K562 (cell line): ENCODE data around the gene LRRC26. TPM values are rescaled to one million over a fixed set of nuclear protein-coding genes. Genes with fewer than 3 reads are reported as not detected.

Source experiments
- ADNP ChIP-seq: fragments of 200-800 bp; sonication (Bioruptor generic); IDR thresholded peaks from 2 replicates; pipeline ENCODE4 v1.6.1; 2016; ENCODE audit warnings: missing genetic modification characterization, missing compliant biosample characterization
- EP300 ChIP-seq: IDR thresholded peaks from 2 replicates; pipeline ENCODE4 v1.6.1; 2012; ENCODE audit warnings: low read length, improper control_type of control experiment
- ETV5 ChIP-seq: sonication (generic); formaldehyde crosslinking; IDR thresholded peaks from 2 replicates; pipeline ENCODE4 v1.4.0; 2020; ENCODE audit warnings: low read depth, mild to moderate bottlenecking, missing genetic modification reagents
- KAT8 ChIP-seq: fragments of 450-650 bp; IDR thresholded peaks from 2 replicates; pipeline ENCODE4 v1.6.1; 2016; ENCODE audit warnings: low read depth, mild to moderate bottlenecking
- MCM5 ChIP-seq: fragments of 450-650 bp; IDR thresholded peaks from 2 replicates; pipeline ENCODE4 v1.6.1; 2016; ENCODE audit warnings: low read depth
- MED1 ChIP-seq: sonication (generic); formaldehyde crosslinking; IDR thresholded peaks from 2 replicates; pipeline ENCODE4 v1.8.1; 2023; ENCODE audit warnings: missing genetic modification reagents, borderline replicate concordance
- MEF2D ChIP-seq: conservative IDR thresholded peaks from 2 replicates; pipeline ENCODE4 v1.6.1; 2016; ENCODE audit warnings: low read depth, missing genetic modification characterization, missing compliant biosample characterization
- MYBL2 ChIP-seq, 2 experiments: fragments of 450-650 bp in 1 of 2; sonication (generic) in 1 of 2; formaldehyde crosslinking in 1 of 2; IDR thresholded peaks; 2 replicates each; pipeline versions ENCODE4 v1.6.1 to v1.8.1; 2017 to 2022; ENCODE audit warnings: borderline replicate concordance in 1 of 2, inconsistent platforms in 1 of 2, low read depth in 1 of 2, mild to moderate bottlenecking in 1 of 2, missing genetic modification reagents in 1 of 2, moderate library complexity in 1 of 2
- NCOA2 ChIP-seq, 2 experiments: fragments of 450-650 bp; IDR thresholded peaks; 2 replicates each; pipeline ENCODE4 v1.6.1; 2018; ENCODE audit warnings: mild to moderate bottlenecking in 2 of 2, moderate library complexity in 1 of 2; ENCODE audit not compliant: partially characterized antibody in 2 of 2
- POLR2H ChIP-seq: IDR thresholded peaks from 2 replicates; pipeline ENCODE4 v1.6.1; 2016; ENCODE audit warnings: missing genetic modification characterization, low read depth, mild to moderate bottlenecking, control low read depth, missing compliant biosample characterization, moderate library complexity
- TCFL5 ChIP-seq: fragments of 250-450 bp; sonication (Bioruptor Pico); conservative IDR thresholded peaks from 2 replicates; pipeline ENCODE4 v1.6.1; 2021; ENCODE audit warnings: mild to moderate bottlenecking, moderate library complexity, matching md5 sums
- ZFP1 ChIP-seq: fragments of 450-650 bp; formaldehyde crosslinking; IDR thresholded peaks from 2 replicates; pipeline ENCODE4 v1.4.0; 2020; ENCODE audit warnings: mild to moderate bottlenecking, mixed read lengths
- polyA plus RNA-seq, 8 experiments: library from polyadenylated mRNA; depleted of rRNA in 4 of 8; stranded (reverse) in 5 of 8; unstranded in 3 of 8; fragments of >200 nt; fragmentation: Nextera tagmentation in 2 of 8; fragmentation: Illumina TruSeq in 1 of 8; extraction: Ambion mirVana in 2 of 8; extraction: Trizol in 1 of 8; gene quantifications; 2 replicates each; pipeline versions ENCODE4 v1.2.1 to v1.2.3, GENCODE V29; 2011 to 2014; ENCODE audit warnings: inconsistent platforms in 1 of 8, missing spikeins in 1 of 8
- total RNA-seq, 7 experiments: library from RNA; depleted of rRNA in 6 of 7; stranded (reverse); fragments of >200 nt in 6 of 7; fragmentation: Illumina TruSeq in 2 of 7; extraction: Trizol in 2 of 7; gene quantifications; 2 replicates each; pipeline versions ENCODE4 v1.2.1 to v1.2.3, GENCODE V29; 2011 to 2021; ENCODE audit warnings: low replicate concordance in 1 of 7
- TF ChIP-seq, protein P1 (sequence below), 2 experiments: fragments of 450-650 bp; IDR thresholded peaks; 2 replicates each; pipeline ENCODE4 v1.6.1; 2018; ENCODE audit warnings: mild to moderate bottlenecking in 2 of 2, low read depth in 1 of 2; ENCODE audit not compliant: partially characterized antibody in 2 of 2
- TF ChIP-seq, protein P2 (sequence below): sonication (generic); IDR thresholded peaks from 2 replicates; pipeline ENCODE4 v1.6.1; 2016
- TF ChIP-seq, protein P3 (sequence below): IDR thresholded peaks from 2 replicates; pipeline ENCODE4 v1.6.1; 2016; ENCODE audit warnings: missing genetic modification characterization, missing compliant biosample characterization
- TF ChIP-seq, protein P4 (sequence below): fragments of 250-450 bp; sonication (Bioruptor Pico); IDR thresholded peaks from 2 replicates; pipeline ENCODE4 v1.4.0; 2020; ENCODE audit warnings: borderline replicate concordance

LRRC26 gene
- total and polyA plus RNA-seq, 9 of the 15 experiments (the other 6 are each of a cell fraction or from before 2014, with no cell fraction given), result not detected

DNA sequence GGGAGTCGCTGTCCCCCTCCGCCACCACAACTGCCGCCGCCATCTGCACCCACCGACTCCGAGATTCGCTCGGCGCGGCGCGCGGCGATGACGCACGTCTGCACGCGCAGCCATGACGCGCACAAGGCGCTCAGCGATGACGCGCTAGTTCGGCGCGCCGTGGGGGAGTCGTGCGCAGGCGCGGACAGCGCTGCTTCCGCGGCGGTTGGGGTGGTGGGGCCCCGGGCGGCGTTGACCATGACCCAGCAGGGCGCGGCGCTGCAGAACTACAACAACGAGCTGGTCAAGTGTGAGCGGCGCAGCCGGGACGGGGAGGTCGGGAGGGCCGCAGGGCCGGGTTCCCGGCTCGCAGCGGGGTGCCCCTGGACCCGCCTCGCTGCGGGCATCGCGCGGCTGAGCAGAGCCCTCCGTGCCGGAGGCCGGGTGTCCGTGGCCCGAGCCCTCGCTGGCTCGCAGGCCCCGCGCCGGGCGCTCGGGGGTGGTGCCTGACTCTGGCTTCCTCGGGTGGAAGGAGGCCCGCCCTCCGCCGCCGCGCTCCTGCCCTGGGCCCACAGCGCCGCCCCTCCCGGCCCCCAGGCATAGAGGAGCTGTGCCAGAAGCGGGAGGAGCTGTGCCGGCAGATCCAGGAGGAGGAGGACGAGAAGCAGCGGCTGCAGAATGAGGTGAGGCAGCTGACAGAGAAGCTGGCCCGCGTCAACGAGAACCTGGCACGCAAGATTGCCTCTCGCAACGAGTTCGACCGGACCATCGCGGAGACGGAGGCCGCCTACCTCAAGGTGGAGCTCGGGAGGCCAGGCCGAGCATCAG lies 18.8 kb upstream of the LRRC26 start, which contains the start of the genes ANAPC2 and SSNA1 (continued):
- TF ChIP-seq, protein P1, sequence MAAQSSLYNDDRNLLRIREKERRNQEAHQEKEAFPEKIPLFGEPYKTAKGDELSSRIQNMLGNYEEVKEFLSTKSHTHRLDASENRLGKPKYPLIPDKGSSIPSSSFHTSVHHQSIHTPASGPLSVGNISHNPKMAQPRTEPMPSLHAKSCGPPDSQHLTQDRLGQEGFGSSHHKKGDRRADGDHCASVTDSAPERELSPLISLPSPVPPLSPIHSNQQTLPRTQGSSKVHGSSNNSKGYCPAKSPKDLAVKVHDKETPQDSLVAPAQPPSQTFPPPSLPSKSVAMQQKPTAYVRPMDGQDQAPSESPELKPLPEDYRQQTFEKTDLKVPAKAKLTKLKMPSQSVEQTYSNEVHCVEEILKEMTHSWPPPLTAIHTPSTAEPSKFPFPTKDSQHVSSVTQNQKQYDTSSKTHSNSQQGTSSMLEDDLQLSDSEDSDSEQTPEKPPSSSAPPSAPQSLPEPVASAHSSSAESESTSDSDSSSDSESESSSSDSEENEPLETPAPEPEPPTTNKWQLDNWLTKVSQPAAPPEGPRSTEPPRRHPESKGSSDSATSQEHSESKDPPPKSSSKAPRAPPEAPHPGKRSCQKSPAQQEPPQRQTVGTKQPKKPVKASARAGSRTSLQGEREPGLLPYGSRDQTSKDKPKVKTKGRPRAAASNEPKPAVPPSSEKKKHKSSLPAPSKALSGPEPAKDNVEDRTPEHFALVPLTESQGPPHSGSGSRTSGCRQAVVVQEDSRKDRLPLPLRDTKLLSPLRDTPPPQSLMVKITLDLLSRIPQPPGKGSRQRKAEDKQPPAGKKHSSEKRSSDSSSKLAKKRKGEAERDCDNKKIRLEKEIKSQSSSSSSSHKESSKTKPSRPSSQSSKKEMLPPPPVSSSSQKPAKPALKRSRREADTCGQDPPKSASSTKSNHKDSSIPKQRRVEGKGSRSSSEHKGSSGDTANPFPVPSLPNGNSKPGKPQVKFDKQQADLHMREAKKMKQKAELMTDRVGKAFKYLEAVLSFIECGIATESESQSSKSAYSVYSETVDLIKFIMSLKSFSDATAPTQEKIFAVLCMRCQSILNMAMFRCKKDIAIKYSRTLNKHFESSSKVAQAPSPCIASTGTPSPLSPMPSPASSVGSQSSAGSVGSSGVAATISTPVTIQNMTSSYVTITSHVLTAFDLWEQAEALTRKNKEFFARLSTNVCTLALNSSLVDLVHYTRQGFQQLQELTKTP (IDR thresholded peaks at IDR 0.05; ENCODE audit: low read depth in 1 of 2, partially characterized antibody in 2 of 2), result no peak
- TF ChIP-seq MCM5 (no peak), ETV5 (CRISPR knock-in tag) (0 out of 2 replicates have a peak, but pooled peaks have one; percentile 21), MEF2D (tag) (no peak), EP300 (peak; percentile 52), KAT8 (no peak), POLR2H (peak; percentile 63), ZFP1 (no peak), MED1 (no peak), TCFL5 (no peak), NCOA2 (IDR thresholded peaks at IDR 0.05; ENCODE audit: partially characterized antibody in 2 of 2) (no peak), MYBL2 (IDR thresholded peaks at IDR 0.05; ENCODE audit: low read depth) (no peak), MYBL2 (CRISPR knock-in tag; IDR thresholded peaks at IDR 0.05; ENCODE audit: borderline replicate concordance) (no peak), ADNP (tag) (no peak)
- TF ChIP-seq, protein P2, sequence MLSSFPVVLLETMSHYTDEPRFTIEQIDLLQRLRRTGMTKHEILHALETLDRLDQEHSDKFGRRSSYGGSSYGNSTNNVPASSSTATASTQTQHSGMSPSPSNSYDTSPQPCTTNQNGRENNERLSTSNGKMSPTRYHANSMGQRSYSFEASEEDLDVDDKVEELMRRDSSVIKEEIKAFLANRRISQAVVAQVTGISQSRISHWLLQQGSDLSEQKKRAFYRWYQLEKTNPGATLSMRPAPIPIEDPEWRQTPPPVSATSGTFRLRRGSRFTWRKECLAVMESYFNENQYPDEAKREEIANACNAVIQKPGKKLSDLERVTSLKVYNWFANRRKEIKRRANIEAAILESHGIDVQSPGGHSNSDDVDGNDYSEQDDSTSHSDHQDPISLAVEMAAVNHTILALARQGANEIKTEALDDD, result no peak
- TF ChIP-seq, protein P3, sequence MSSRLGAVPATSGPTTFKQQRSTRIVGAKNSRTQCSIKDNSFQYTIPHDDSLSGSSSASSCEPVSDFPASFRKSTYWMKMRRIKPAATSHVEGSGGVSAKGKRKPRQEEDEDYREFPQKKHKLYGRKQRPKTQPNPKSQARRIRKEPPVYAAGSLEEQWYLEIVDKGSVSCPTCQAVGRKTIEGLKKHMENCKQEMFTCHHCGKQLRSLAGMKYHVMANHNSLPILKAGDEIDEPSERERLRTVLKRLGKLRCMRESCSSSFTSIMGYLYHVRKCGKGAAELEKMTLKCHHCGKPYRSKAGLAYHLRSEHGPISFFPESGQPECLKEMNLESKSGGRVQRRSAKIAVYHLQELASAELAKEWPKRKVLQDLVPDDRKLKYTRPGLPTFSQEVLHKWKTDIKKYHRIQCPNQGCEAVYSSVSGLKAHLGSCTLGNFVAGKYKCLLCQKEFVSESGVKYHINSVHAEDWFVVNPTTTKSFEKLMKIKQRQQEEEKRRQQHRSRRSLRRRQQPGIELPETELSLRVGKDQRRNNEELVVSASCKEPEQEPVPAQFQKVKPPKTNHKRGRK, result no peak
- TF ChIP-seq, protein P4, sequence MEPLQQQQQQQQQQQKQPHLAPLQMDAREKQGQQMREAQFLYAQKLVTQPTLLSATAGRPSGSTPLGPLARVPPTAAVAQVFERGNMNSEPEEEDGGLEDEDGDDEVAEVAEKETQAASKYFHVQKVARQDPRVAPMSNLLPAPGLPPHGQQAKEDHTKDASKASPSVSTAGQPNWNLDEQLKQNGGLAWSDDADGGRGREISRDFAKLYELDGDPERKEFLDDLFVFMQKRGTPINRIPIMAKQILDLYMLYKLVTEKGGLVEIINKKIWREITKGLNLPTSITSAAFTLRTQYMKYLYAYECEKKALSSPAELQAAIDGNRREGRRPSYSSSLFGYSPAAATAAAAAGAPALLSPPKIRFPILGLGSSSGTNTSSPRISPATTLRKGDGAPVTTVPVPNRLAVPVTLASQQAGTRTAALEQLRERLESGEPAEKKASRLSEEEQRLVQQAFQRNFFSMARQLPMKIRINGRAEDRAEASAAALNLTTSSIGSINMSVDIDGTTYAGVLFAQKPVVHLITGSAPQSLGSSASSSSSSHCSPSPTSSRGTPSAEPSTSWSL (CRISPR knock-in tag), result no peak
